SK-N-MC (cell line): ENCODE measurements around the gene OPA1.

ENCODE experiments used
- EZH2 ChIP-seq: fragments of 200-600 bp; sonication (generic); IDR thresholded peaks from one replicate; pipeline ENCODE4 v1.6.1; 2017; ENCODE audit warnings: antibody characterized with exemption
- POLR2AphosphoS5 ChIP-seq: IDR thresholded peaks from 2 replicates; pipeline ENCODE4 v1.6.1; 2012; ENCODE audit warnings: mild to moderate bottlenecking, low read depth, low read length, borderline replicate concordance

- no peak for TF ChIP-seq EZH2
- no peak for TF ChIP-seq POLR2AphosphoS5
These were observed 21.4 kb downstream of the OPA1 start for GRCh38 chr3:193614430-193614829.
